ENCODE measurements around the gene MRPL16.

The MRPL16 gene

GRCh38 chr11:59769828-59770227 lies 40.8 kb downstream of the MRPL16 start:
- DNase-seq, result no peak

- no peak for DNase-seq
These were observed 41.5 kb downstream of the MRPL16 start for GRCh38 chr11:59769111-59769510.

- DNase-seq, result no peak
These were observed 43.4 kb downstream of the MRPL16 start for GRCh38 chr11:59767225-59767611.

GRCh38 chr11:59766542-59767224 lies 43.9 kb downstream of the MRPL16 start:
- DNase-seq, result no peak

- no peak for DNase-seq
These were observed 45.4 kb downstream of the MRPL16 start for GRCh38 chr11:59765068-59765735.

- no peak for DNase-seq
These were observed 48.6 kb downstream of the MRPL16 start for GRCh38 chr11:59761993-59762392.

- DNase-seq, result no peak
These were observed 49.8 kb downstream of the MRPL16 start for GRCh38 chr11:59760771-59761170.

GRCh38 chr11:59759900-59760299 lies 50.7 kb downstream of the MRPL16 start:
- DNase-seq, result no peak

- DNase-seq, result no peak
These were observed 52.1 kb downstream of the MRPL16 start for GRCh38 chr11:59758401-59759037.

- DNase-seq, result no peak
These were observed 53.7 kb downstream of the MRPL16 start for GRCh38 chr11:59756845-59757244.

- DNase-seq, result no peak
These were observed 54.1 kb downstream of the MRPL16 start for GRCh38 chr11:59756558-59756840.
